Endometrial microvascular endothelial cells (primary cell): ENCODE results near the gene CDK1. TPM values are rescaled to one million over a fixed set of nuclear protein-coding genes. Genes with fewer than 3 reads are reported as not detected.

ENCODE experiments used
- in situ Hi-C: cut with HindIII; loops from 2 replicates; pipeline ENCODE4 v1.10.0; 2017; ENCODE audit warnings: low sequenced_read_pairs, low pct_unique_long_range_greater_than_20kb; ENCODE audit errors: inconsistent ontology term
- total RNA-seq: library from RNA; depleted of rRNA; stranded (reverse); fragments of >200 nt; gene quantifications from one replicate; pipeline ENCODE4 v1.2.3, GENCODE V29; 2015; ENCODE audit errors: inconsistent ontology term

The CDK1 gene
- 106 TPM for total RNA-seq

DNA sequence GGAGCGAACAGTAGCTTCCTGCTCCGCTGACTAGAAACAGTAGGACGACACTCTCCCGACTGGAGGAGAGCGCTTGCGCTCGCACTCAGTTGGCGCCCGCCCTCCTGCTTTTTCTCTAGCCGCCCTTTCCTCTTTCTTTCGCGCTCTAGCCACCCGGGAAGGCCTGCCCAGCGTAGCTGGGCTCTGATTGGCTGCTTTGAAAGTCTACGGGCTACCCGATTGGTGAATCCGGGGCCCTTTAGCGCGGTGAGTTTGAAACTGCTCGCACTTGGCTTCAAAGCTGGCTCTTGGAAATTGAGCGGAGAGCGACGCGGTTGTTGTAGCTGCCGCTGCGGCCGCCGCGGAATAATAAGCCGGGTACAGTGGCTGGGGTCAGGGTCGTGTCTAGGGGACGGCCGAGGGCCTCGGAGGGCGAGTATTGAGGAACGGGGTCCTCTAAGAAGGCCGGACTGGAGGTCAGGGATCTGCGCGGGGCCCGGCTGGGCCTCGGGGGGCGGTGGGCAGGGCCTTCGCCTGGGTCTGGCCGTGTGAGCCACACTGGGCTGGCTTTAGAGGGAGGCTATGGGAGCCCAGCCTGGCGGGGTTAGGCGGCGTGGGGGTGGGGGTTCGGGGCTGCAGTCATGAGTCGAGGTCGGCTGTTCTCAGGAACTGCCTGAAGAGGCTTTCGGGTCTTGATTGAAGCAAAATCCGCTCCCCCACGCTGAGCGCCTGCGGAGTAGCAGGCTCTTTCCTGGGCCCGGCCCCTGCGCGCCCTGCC is at the start of gene CDK1:
CDK1 (plus strand) TSS at position 265 of the 757 bp plus-strand sequence. CDS start 1,688 bp downstream, outside the sequence.
- in situ Hi-C loops, result no loop called here

DNA sequence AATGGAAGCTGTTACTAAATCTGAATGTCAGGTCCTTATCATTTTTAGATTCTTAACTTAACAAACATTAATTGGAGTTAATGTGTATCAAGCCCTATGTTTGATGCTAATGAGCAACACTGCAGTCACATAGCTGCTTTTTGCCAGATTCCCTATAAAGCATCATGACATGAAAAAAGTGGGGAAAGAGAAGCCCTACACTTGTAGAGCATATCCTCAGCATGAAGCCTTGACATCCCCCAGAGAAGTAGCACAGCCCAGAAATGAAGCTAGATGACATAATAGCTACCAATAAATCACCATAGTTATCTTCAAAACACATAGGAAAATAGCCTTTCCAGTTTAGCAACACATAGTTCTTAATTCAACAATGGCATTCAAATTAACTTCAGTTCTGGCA is 49.2 kb upstream of the CDK1 start:
- in situ Hi-C loops, result no loop called here

GRCh38 chr10:60731134-60731885 is 47.0 kb upstream of the CDK1 start:
- in situ Hi-C loops, result no loop called here

- in situ Hi-C loops, result no loop called here
Observed at GRCh38 chr10:60732198-60732806, 46.0 kb upstream of the CDK1 start.

DNA sequence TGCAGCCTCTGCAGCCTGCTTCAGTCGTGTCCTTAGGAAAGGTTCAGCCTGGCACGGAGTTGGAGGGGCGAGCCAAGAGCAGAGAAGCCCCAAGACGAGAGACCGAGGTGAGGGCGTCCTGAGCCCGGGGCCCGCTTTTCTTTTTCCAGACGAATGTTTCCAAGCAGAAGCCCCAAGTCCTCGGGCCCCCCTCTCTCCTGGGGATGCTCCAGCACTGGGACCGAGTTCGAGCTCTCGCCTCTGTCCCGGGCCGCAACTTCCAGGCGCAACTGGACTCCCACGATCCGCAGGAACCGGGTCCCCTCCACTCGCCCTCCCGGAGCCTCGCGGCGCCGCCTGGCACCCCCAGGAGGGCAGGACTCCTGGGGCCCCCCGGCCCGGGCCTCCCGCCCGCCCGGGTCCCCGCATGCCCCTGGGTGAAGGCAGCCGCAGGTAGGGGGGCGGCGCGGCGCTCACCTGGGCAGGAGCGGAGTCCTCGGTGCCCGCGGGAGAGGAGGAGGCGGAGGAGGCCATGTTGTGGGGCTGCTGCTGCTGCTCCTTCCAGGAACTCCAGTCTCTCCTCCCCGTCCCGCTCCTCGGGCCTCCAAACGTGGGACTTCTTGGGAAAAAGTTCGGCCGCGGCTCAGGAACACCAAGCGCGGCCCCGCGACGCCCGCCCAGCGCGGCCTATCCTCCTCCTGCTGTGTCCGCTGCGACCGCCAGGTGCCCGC is 45.3 kb upstream of the CDK1 start:
- in situ Hi-C loops, result no loop called here

DNA sequence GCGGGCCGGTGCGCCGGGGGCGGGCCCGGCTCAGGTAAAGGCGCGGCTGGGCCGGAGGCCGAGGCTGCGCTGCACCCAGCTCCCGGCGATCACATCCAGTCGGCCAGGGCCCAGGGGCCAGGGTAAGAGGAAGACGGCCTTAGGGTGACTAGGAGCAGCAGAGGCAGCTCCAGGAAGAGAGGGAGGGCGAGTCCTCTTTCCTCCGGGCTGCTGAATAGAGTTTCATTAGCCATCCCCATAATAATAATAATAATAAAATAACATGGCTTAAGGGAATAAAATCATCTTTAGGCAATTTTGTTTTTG is 44.8 kb upstream of the CDK1 start:
- in situ Hi-C loops, result no loop called here

DNA sequence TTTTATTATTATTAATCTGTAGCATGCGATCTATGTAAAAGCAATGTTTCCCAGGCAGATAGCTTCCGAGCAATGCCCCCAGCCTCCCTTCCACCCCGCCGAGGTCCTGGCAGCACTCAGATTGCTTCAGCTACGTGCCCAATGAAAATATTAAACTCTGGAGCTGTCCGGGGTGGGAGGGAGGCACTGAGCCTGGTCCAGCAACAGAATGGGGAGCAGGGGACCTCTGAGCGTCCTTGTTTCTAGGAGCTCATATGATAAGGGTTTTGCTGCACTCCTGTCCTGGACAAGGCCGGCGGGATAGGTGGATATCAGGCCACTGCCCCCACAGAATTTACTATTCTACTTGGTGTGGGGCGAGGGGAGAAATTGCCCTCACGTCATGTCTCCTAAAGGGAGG is 44.5 kb upstream of the CDK1 start:
- in situ Hi-C loops, result no loop called here

DNA sequence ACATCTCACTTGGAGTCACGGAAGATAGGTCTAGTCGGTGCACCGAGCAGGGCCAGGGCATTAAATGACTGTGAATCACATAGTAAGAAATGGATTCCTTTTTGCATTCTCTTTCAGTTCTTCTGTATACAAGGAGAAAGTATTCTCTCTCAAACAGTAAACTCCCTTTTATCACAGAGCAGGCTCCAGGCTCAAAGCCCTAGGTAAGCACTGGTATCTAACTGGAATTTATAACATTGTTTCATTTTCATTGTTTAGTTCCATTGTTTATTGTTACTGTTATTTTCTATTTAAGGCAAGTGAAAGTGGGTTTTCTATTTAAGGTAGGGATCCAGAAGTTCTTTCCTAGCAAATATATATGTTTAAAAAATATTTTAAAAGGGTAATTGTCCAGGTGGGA is 44.1 kb upstream of the CDK1 start:
- in situ Hi-C loops, result no loop called here

GRCh38 chr10:60735244-60735643 is 43.0 kb upstream of the CDK1 start:
- in situ Hi-C loops, result no loop called here

- in situ Hi-C loops, result no loop called here
Observed at GRCh38 chr10:60737242-60737641, 41.0 kb upstream of the CDK1 start.

DNA sequence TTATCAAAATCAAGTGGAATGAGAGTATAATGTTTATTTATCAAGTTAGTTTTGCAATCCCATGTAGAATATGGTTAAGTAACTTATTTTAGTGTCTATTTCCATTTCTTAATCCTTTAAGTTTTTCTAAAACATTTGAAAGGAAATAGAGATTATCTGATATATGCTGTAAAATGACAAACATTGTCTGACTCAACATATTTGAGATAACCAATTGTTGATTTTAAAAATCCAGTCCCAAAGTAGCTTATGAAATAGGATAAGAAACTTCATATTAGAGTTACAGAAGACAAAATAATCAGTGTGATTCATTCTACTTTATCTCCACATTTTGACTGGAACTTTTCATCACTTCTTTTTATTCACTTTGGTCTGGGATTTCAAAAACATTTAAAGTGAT is 38.7 kb upstream of the CDK1 start:
- in situ Hi-C loops, result no loop called here

DNA sequence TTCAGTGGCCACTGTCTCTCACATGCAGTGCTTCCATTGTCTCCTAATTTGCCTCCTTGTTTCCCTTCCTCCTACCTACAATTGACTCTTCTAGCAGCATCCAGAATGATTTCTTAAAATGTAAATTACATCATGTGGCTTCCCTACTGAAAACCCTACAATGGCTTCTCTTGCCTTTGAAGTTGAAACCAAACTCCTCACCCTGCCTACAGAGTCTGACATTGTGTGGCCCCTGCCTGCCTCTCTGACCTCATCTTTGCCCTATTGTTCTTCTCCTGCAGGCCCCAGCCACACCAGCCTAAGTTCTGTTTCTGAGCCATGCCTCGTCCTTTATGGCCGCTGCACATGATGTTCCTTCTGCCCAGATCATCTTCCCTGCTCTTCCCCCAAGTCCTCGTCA is 35.8 kb upstream of the CDK1 start:
- in situ Hi-C loops, result no loop called here

GRCh38 chr10:60747817-60748469 is 30.3 kb upstream of the CDK1 start:
- in situ Hi-C loops, result no loop called here

DNA sequence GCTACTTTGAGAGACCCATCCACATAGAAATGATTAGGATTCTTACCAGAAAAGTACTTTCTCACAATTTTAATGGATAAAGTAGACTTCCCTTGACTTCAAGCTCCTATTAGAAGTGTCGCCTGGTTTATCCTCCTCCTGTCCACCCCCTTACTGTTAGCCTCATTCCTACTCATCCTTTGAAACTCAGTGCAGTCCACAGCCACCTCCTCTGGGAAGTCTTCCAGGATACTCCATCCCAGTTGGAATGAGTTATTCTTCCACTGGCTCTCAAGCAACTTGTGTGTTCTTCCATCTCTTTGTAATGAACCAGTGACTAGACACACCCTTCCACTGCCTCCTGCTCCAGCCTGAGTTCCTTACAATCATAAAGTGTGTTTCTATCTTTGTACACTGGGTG is 25.1 kb upstream of the CDK1 start:
- in situ Hi-C loops, result no loop called here

DNA sequence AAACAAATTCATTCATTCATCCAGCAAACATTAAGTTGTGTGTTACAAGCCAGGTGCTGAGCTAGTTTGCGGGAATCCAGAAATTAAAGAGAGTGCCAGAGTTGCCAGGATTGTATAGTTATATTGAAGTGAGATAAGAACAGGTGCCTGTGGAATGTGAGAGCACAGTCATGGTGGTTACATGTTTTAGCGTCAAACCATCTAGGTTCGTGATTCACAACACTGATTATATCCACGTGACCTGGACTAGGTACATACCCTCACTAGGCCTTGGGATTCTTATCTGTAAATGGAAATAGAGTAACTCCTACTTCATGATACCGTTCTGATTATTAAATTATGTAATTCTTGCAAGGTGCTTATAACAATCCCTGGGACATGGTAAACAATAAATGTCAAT is 24.5 kb upstream of the CDK1 start:
- in situ Hi-C loops, result no loop called here

DNA sequence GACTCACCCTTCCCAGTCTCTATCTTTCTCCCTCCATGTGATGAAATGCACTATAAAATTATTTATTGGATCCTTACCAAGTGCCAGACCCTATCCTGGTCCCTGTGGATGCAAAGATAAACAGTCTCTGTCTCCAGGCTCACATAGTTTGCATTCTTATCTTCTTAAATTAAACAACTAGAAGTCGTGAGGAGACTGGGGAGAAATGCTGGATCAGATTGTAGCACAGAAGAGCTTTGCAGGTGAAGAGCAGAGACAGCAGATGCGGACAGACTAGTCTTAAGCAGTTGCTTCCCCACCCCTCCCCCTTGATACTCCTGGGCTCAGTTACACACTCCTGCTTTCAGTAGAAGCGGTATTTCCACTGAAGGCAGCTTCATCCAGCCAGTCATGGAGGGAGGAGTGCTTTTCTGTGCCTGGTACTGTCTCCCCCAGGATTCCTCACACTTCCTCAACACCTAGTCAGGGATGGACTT is 20.8 kb upstream of the CDK1 start:
- in situ Hi-C loops, result no loop called here

DNA sequence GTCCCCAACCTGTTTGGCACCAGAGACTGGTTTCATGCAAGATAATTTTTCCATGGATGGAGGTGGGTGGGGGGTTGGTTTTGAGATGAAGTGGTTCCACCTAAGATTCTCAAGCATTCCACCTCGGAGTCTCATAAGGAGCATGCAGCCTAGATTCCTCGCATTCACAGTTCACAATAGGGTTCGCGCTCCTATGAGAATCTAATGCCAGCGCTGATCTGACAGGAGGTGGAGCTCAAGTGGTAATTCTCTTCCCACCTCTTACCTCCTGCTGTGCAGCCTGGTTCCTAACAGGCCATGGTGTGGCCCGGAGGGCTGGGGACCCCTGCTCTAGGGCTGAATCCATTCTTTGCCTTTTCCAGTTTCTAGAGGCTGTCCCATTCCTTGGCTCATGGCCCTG is 19.1 kb upstream of the CDK1 start:
- in situ Hi-C loops, result no loop called here

DNA sequence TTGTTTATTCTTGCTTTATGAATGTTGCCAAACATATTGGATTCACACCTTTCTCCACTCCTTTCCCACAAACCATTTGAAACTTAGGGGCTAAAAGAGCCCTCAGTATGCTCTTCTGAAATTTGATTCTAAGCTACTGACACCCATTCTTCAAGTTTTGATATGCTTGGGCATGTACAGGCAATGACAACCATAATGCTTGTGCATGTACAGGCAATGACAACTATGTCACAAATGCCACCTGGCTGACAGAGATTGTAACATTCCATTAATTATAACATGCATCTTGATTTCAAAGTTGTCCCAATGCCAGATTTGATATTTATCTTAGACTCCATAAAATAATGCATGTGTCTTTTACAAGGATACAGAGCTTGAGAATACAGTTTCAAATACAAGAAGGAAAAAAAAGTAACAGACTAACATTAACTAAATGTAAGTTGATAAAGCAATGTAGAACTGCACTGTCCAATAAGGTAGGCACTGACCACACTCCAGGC is 17.5 kb upstream of the CDK1 start:
- in situ Hi-C loops, result no loop called here

GRCh38 chr10:60762554-60762953 is 15.7 kb upstream of the CDK1 start:
- in situ Hi-C loops, result no loop called here
